Measurements from ENCODE around the gene SULT2B1.
A peak's percentile ranks its signal among the peaks of the same experiment; 100 is the strongest.
"Not testable (repeated sequence)": the region's sequence is repeated elsewhere in the genome, so short reads cannot be mapped to it uniquely, and the experiment has no call there.

SULT2B1 gene

DNA sequence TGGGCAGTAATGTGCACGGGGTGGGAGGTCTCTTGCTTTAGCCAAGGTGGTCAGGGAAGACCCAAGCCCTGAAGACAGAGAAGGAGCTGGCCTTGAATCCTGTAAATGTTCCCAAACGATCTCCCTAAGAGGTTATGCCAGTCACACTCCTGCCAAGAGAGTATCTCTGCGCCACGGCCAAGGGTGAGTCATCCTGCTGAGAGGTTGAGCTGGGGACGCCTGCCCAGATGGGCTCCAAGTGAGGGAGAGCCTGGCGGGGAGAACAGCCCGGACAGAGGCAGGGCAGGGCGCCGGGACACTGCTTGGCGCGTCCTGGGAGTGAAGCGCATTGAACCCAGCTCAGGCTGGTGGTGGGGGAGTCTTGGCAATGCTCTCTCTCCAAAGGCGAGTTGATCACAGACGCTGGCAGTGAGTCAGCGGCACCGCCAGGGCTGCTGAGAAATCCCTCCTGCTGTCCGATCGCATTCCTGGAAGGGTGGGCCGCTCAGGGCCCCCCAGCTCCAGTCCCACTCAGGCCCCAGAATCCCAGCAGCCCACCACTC is 16.4 kb downstream of the SULT2B1 start:
- Histone ChIP-seq H3K4me3 (no peak overlapping the region), H3K27ac (no peak overlapping the region), H3K36me3 (no peaks in the 10 kb centered on the region), H3K9ac (no peak overlapping the region), H3K4me2 (peak overlapping the region in 7 of 11 experiments; percentile 35 to 62 (median 48); a peak in 10 of 22 replicates), H3K4me1 (peaks cover 10 to 36% (median 29%) of the 10 kb centered on the region in 10 experiments), H3K9me3 (replicated peaks in 1 of 11) (no peaks in the 10 kb centered on the region), H3K27me3 (no peaks in the 10 kb centered on the region), H4K20me1 (no peaks in the 10 kb centered on the region; a peak in 1 of 22 replicates)
- TF ChIP-seq Cebpa-rat (IDR thresholded peaks at IDR 0.05) = no peak

DNA sequence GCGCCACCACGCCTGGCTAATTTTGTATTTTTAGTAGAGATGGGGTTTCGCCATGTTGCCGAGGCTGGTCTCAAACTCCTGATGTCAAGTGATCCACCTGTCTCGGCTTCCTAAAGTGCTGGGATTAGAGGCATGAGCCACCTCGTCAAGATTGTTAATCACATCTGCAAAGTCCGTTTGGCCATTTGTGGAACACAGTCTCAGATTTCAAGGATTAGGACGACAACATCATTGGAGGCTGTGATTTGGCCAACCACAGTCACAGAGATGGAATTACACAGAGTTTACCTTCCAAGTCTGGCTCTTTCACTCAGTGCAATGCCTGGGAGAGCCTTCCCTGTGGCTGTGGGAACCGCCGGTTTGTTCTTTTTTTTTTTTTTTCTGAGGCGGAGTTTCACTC is 17.8 kb downstream of the SULT2B1 start:
- no peak for TF ChIP-seq Cebpa-rat (IDR thresholded peaks at IDR 0.05)
- H3K9ac ChIP-seq = no peak overlapping the region
- H3K4me3 ChIP-seq = no peak overlapping the region
- no peaks in the 10 kb centered on the region; a peak in 1 of 22 replicates for H4K20me1 ChIP-seq
- H3K9me3 ChIP-seq (replicated peaks in 1 of 11) = no peaks in the 10 kb centered on the region
- peaks cover 10 to 32% (median 23%) of the 10 kb centered on the region in 10 experiments for H3K4me1 ChIP-seq
- H3K27ac ChIP-seq = no peak overlapping the region
- H3K36me3 ChIP-seq = no peaks in the 10 kb centered on the region
- H3K4me2 ChIP-seq = no peak overlapping the region
- H3K27me3 ChIP-seq = no peaks in the 10 kb centered on the region

DNA sequence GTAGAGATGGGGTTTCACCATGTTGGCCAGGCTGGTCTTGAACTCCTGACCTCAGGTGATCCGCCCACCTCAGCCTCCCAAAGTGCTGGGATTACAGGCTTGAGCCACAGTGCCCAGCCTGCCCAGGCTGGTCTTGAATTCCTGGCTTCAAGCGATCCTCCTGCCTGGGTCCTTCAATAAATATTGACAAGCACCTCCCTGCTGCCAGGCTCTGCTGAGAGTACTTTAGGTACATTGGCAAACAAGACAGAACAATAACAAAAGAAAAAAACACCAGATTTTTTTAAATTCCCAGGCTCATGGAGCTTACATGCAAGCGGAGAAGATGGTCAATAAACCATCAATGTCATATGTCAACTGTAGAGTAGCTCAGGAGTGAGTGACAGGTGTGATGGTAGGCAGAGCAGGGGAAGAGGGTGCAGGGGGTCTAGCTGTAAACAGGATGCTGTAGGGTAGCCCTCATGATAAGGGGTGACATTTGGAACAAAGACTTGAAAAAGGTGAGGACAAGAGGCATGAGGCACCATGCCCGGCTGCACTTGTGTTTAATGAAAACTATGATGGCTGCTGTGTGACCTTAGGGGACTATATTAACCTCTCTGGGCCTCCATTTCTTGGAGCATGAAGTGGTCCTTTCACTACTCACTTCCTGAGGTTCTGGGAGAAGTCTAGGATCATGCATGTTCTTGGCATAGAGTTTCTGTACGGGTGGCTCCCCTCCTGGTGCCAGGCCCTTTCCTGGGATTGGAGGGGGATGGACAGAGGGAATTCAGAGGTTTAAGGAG is 19.6 kb downstream of the SULT2B1 start:
- H3K9ac ChIP-seq = no peak overlapping the region
- no peak for TF ChIP-seq Cebpa-rat (IDR thresholded peaks at IDR 0.05)

DNA sequence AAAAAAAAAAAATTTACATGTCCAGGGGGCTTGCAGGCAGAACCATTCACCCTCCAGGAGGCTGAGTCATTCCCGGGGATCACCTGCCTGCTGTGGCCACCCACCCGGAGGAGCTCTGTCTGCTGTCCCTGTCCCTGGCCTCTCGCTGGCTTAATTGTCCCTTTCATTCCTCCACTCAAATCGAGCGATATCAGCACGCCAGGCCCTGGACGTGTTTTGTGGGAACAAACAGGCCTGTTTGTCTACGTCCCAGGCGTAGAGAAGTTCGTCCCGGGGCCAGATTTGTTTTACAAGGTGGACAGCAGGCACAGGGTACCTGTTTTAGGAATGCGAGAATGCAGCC is 21.2 kb downstream of the SULT2B1 start:
- no peak for TF ChIP-seq Cebpa-rat (IDR thresholded peaks at IDR 0.05)
- Histone ChIP-seq H3K9ac (no peak overlapping the region), H3K4me3 (no peak overlapping the region), H3K27ac (no peak overlapping the region), H3K4me2 (no peak overlapping the region), H3K36me3 (no peaks in the 10 kb centered on the region), H3K4me1 (peaks cover 3 to 18% (median 11%) of the 10 kb centered on the region in 10 experiments; a peak in 19 of 20 replicates), H3K9me3 (replicated peaks in 1 of 11) (no peaks in the 10 kb centered on the region), H3K27me3 (no peaks in the 10 kb centered on the region), H4K20me1 (no peaks in the 10 kb centered on the region; a peak in 1 of 22 replicates)

More for the DNA sequence above, 19.6 kb downstream of the SULT2B1 start:
- Histone ChIP-seq H3K36me3 (no peaks in the 10 kb centered on the region), H3K4me1 (peaks cover 10 to 31% (median 23%) of the 10 kb centered on the region in 10 experiments), H4K20me1 (no peaks in the 10 kb centered on the region; a peak in 1 of 22 replicates), H3K27me3 (no peaks in the 10 kb centered on the region), H3K9me3 (replicated peaks in 1 of 11) (no peaks in the 10 kb centered on the region), H3K4me2 (no peak overlapping the region), H3K27ac (no peak overlapping the region), H3K4me3 (no peak overlapping the region)

DNA sequence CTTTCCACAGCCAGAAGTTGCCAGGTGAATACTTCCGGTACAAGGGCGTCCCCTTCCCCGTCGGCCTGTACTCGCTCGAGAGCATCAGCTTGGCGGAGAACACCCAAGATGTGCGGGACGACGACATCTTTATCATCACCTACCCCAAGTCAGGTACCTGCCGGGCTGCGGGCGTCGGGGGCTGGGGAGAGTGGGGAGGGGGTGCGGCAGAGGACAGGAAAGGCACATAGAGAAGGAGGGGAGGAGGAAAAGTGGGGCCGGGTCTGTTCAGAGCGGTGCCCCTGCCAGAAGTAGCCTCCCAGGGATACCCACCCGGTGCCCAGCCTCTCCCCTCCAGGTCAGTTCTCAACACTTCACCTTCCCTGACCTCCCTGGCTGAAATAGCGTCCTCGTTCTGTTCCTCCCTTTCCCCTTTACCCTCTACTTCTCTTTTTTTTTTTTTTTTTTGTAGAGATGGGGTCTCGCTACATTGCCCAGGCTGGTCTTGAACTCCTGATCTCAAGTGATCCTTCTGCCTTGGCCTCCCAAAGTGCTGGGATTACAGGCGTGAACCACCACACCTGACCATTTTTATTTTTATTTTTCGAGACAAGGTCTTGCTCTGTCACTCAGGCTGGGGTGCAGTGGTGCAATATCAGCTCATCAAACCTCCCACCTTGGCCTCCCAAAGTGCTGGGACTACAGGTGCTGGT is 24.1 kb downstream of the SULT2B1 start:
- Histone ChIP-seq H3K4me1 (peaks cover 0 to 12% (median 5%) of the 10 kb centered on the region in 10 experiments; a peak in 7 of 20 replicates), H3K9me3 (replicated peaks in 1 of 11) (no peaks in the 10 kb centered on the region), H3K27me3 (no peaks in the 10 kb centered on the region), H3K9ac (no peak overlapping the region), H3K4me2 (no peak overlapping the region), H3K36me3 (no peaks in the 10 kb centered on the region), H3K4me3 (no peak overlapping the region), H3K27ac (no peak overlapping the region), H4K20me1 (no peaks in the 10 kb centered on the region)
- no peak for TF ChIP-seq Cebpa-rat (IDR thresholded peaks at IDR 0.05)

DNA sequence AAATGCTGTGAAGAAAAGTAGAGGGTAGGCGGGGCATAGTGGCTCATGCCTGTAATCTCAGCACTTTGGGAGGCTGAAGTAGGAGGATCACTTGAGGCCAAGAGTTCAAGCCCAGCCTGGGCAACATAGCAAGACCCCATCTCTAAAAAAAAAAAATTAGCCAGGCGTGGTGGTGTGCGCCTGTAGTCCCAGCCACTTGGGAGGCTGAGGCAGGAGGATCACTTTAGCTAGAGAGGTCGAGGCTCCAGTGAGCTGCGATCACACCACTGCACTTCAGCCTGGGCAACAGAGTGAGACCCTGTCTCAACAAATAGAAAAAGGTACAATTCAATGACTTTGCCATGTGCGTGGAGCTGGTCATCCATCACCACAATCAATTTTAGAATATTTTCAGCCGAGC is 25.9 kb downstream of the SULT2B1 start:
- not testable (repeated sequence) for H3K27me3 ChIP-seq; H3K4me2 ChIP-seq; H3K9ac ChIP-seq; H4K20me1 ChIP-seq; H3K4me3 ChIP-seq; H3K36me3 ChIP-seq; H3K27ac ChIP-seq; H3K9me3 ChIP-seq (replicated peaks in 1 of 11)
- peaks cover 0 to 10% (median 6%) of the 10 kb centered on the region in 10 experiments; a peak in 16 of 20 replicates for H3K4me1 ChIP-seq

DNA sequence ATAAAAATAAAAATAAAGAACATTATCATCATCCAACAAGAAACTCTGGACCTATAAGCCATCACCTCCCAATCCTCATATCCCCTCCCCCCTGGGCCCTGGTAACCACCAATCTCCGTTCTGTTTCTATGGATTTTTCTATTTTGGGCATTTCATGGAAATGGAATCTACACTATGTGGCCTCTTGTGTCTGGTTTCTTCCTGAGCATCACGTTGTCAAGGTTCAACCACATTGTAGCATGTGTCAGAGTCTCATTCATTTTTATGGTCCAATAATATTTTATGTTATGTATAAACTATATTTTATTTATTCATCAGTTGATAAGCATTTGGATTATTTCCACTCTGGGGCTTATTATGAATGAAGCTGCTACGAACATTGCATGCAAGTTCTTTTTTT is 26.9 kb downstream of the SULT2B1 start:
- H3K4me2 ChIP-seq = no peak overlapping the region
- H3K9me3 ChIP-seq (replicated peaks in 1 of 11) = no peaks in the 10 kb centered on the region
- H4K20me1 ChIP-seq = no peaks in the 10 kb centered on the region

DNA sequence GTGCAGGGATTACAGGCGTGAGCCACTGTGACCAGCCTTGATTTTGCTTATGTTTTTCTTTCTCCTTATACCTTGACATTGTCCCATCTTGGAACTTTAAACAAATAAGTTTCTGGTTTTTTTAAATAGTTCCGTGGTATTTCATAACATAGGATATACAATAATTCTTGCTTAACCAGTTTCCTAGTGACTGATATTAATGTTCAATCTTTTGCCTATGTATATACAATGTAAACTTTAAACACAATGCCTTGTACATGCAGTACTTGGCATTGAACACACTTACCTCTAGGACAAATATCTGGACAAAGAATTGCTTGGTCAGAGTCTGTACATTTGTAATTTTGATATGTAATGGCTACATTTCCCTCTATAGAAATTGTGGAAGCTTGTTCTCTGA is 30.2 kb downstream of the SULT2B1 start:
- Histone ChIP-seq H3K9ac (no peak overlapping the region), H3K4me3 (no peak overlapping the region), H4K20me1 (no peaks in the 10 kb centered on the region), H3K4me2 (no peak overlapping the region), H3K4me1 (peaks cover 6 to 25% (median 13%) of the 10 kb centered on the region in 10 experiments), H3K36me3 (no peaks in the 10 kb centered on the region), H3K9me3 (replicated peaks in 1 of 11) (no peaks in the 10 kb centered on the region), H3K27ac (no peak overlapping the region), H3K27me3 (no peaks in the 10 kb centered on the region)
- TF ChIP-seq Cebpa-rat (IDR thresholded peaks at IDR 0.05) = no peak

More for the DNA sequence above, 26.9 kb downstream of the SULT2B1 start:
- Histone ChIP-seq H3K4me3 (no peak overlapping the region), H3K4me1 (peaks cover 6 to 19% (median 15%) of the 10 kb centered on the region in 10 experiments), H3K27me3 (no peaks in the 10 kb centered on the region), H3K9ac (no peak overlapping the region), H3K36me3 (no peaks in the 10 kb centered on the region), H3K27ac (no peak overlapping the region)
- TF ChIP-seq Cebpa-rat (IDR thresholded peaks at IDR 0.05) = no peak

DNA sequence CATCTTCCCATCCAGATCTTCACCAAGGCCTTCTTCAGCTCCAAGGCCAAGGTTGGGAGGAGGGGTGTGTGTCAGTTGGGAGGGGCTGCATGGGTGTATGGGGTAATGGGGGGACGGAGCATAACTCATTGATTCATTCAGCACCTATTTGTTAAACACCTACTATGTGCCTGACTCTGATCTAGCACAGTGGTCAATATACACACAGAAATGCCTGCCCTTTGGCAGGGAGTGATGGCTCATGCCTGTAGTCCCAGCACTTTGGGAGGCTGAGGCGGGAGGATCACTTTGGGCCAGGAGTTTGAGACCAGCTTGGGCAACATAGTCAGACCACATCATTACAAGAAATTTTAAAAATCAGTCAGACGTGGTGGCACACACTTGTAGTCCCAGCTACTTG is 35.4 kb downstream of the SULT2B1 start:
- H3K4me1 ChIP-seq = peaks cover 15 to 60% (median 23%) of the 10 kb centered on the region in 10 experiments
- H4K20me1 ChIP-seq = no peaks in the 10 kb centered on the region
- H3K9me3 ChIP-seq (replicated peaks in 1 of 11) = no peaks in the 10 kb centered on the region
- no peak for TF ChIP-seq Cebpa-rat (IDR thresholded peaks at IDR 0.05)
- H3K27me3 ChIP-seq = no peaks in the 10 kb centered on the region
- H3K4me2 ChIP-seq = no peak overlapping the region; a peak in 1 of 22 replicates
- H3K27ac ChIP-seq = no peak overlapping the region
- H3K4me3 ChIP-seq = no peak overlapping the region
- H3K36me3 ChIP-seq = no peaks in the 10 kb centered on the region
- H3K9ac ChIP-seq = peak overlapping the region in 1 of 11 experiments; percentile 18; a peak in 1 of 22 replicates
